ENCODE data around the gene ZXDC.

- TF ChIP-seq CTCF (IDR thresholded peaks at IDR 0.05): no peak
- no peak for TF ChIP-seq EP300 (IDR thresholded peaks at IDR 0.05)
- TF ChIP-seq POLR2A (IDR thresholded peaks at IDR 0.05): no peak
Measured at GRCh38 chr3:126394977-126395321, 80.7 kb downstream of the ZXDC start.

Data from tibial nerve (tissue), 4 donors.